K562 (cell line): ENCODE data around the gene PPRC1. TPM values are rescaled to one million over a fixed set of nuclear protein-coding genes. Genes with fewer than 3 reads are reported as not detected.
A peak's percentile ranks its signal among the peaks of the same experiment; 100 is the strongest.

ENCODE experiments used
- CTBP1 ChIP-seq: fragments of 450-650 bp; IDR thresholded peaks from 2 replicates; pipeline ENCODE4 v1.6.1; 2016; ENCODE audit warnings: borderline replicate concordance
- JUND ChIP-seq, 2 experiments: IDR thresholded peaks; 2 replicates in 1 of 2; 3 replicates in 1 of 2; pipeline ENCODE4 v1.6.1; 2011; ENCODE audit warnings: borderline replicate concordance in 2 of 2, low read depth in 2 of 2, low read length in 2 of 2, improper control_type of control experiment in 1 of 2, missing biosample characterization in 1 of 2, missing genetic modification characterization in 1 of 2, missing genetic modification reagents in 1 of 2
- MAFF ChIP-seq: IDR thresholded peaks from 2 replicates; pipeline ENCODE4 v1.6.1; 2012; ENCODE audit warnings: low read length, improper control_type of control experiment
- MYNN ChIP-seq, 2 experiments: sonication (generic); formaldehyde crosslinking in 1 of 2; IDR thresholded peaks; 2 replicates each; pipeline versions ENCODE4 v1.5.0 to v1.6.1; 2016 to 2020; ENCODE audit warnings: antibody characterized with exemption in 1 of 2, missing genetic modification reagents in 1 of 2
- PHB ChIP-seq: fragments of 250-450 bp; sonication (Bioruptor Pico); IDR thresholded peaks from 2 replicates; pipeline ENCODE4 v1.5.0; 2021
- SREBF1 ChIP-seq: fragments of 150-350 bp; IDR thresholded peaks from 2 replicates; pipeline ENCODE4 v1.6.1; 2014; ENCODE audit warnings: antibody characterized with exemption, low read depth, low read length, borderline replicate concordance
- TAF7 ChIP-seq: fragments of 450-650 bp; IDR thresholded peaks from 2 replicates; pipeline ENCODE4 v1.6.1; 2016; ENCODE audit warnings: missing genetic modification characterization, missing compliant biosample characterization
- ZNF316 ChIP-seq: fragments of 450-650 bp; IDR thresholded peaks from 2 replicates; pipeline ENCODE4 v1.6.1; 2016
- polyA plus RNA-seq, 8 experiments: library from polyadenylated mRNA; depleted of rRNA in 4 of 8; stranded (reverse) in 5 of 8; unstranded in 3 of 8; fragments of >200 nt; fragmentation: Nextera tagmentation in 2 of 8; fragmentation: Illumina TruSeq in 1 of 8; extraction: Ambion mirVana in 2 of 8; extraction: Trizol in 1 of 8; gene quantifications; 2 replicates each; pipeline versions ENCODE4 v1.2.1 to v1.2.3, GENCODE V29; 2011 to 2014; ENCODE audit warnings: inconsistent platforms in 1 of 8, missing spikeins in 1 of 8
- total RNA-seq, 7 experiments: library from RNA; depleted of rRNA in 6 of 7; stranded (reverse); fragments of >200 nt in 6 of 7; fragmentation: Illumina TruSeq in 2 of 7; extraction: Trizol in 2 of 7; gene quantifications; 2 replicates each; pipeline versions ENCODE4 v1.2.1 to v1.2.3, GENCODE V29; 2011 to 2021; ENCODE audit warnings: low replicate concordance in 1 of 7
- TF ChIP-seq, protein P1 (sequence below): fragments of 200-800 bp; sonication (Bioruptor generic); IDR thresholded peaks from 2 replicates; pipeline ENCODE4 v1.6.1; 2017; ENCODE audit warnings: missing genetic modification characterization, missing compliant biosample characterization
- TF ChIP-seq, protein P2 (sequence below): fragments of 450-650 bp; formaldehyde crosslinking; IDR thresholded peaks from 2 replicates; pipeline ENCODE4 v1.4.0; 2022; ENCODE audit warnings: missing genetic modification characterization

The PPRC1 gene
- total and polyA plus RNA-seq, 9 of the 15 experiments (the other 6 are each of a cell fraction or from before 2014, with no cell fraction given) = 8.5 to 47.1 (median 16.2) TPM

DNA sequence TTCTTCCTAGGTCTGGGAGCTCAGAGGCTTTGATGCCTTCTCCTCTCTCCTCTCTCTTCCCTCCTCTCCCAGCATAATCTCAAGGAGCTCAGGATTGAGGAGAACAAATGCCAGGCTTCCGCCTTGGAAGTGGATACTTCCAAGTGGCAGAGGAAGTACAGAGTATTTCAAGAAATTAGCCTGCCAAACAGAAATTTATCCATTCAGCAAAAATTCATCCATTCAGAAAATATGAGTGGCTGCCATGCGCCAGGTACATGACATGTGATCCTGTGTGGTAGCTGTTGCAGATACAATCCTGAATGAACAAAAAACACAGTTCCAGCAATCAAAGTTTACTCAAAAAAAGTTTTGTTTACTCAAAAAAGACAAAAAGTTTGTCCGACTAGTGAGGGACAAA lies 37.8 kb downstream of the PPRC1 start (continued):
- TF ChIP-seq MYNN (IDR thresholded peaks at IDR 0.05) (no peak), MYNN (CRISPR knock-in tag; IDR thresholded peaks at IDR 0.05) (no peak), JUND (IDR thresholded peaks at IDR 0.05; ENCODE audit: borderline replicate concordance, low read depth, low read length) (no peak), JUND (tag; IDR thresholded peaks at IDR 0.05; ENCODE audit: borderline replicate concordance, low read depth, low read length) (no peak), MAFF (0 out of 2 replicates have a peak, but pooled peaks have one; percentile 10), PHB (CRISPR knock-in tag) (no peak), TAF7 (tag) (no peak), SREBF1 (no peak), ZNF316 (peak; percentile 68), CTBP1 (no peak)
- TF ChIP-seq, protein P1, sequence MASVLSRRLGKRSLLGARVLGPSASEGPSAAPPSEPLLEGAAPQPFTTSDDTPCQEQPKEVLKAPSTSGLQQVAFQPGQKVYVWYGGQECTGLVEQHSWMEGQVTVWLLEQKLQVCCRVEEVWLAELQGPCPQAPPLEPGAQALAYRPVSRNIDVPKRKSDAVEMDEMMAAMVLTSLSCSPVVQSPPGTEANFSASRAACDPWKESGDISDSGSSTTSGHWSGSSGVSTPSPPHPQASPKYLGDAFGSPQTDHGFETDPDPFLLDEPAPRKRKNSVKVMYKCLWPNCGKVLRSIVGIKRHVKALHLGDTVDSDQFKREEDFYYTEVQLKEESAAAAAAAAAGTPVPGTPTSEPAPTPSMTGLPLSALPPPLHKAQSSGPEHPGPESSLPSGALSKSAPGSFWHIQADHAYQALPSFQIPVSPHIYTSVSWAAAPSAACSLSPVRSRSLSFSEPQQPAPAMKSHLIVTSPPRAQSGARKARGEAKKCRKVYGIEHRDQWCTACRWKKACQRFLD (CRISPR knock-in tag) = no peak
- TF ChIP-seq, protein P2, sequence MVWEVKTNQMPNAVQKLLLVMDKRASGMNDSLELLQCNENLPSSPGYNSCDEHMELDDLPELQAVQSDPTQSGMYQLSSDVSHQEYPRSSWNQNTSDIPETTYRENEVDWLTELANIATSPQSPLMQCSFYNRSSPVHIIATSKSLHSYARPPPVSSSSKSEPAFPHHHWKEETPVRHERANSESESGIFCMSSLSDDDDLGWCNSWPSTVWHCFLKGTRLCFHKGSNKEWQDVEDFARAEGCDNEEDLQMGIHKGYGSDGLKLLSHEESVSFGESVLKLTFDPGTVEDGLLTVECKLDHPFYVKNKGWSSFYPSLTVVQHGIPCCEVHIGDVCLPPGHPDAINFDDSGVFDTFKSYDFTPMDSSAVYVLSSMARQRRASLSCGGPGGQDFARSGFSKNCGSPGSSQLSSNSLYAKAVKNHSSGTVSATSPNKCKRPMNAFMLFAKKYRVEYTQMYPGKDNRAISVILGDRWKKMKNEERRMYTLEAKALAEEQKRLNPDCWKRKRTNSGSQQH (CRISPR knock-in tag) = no peak
